Activated CD4-positive, alpha-beta T cell treated with anti-CD3 and anti-CD28 coated beads, Interleukin-2, Interleukin-4, amounts not matched to agents 100 ng/mL and 50 ng/mL, durations not matched to agents 16 hours and 8 hours (primary cell): ENCODE results near the gene AS3MT.
"Not testable (repeated sequence)": the region's sequence is repeated elsewhere in the genome, so short reads cannot be mapped to it uniquely, and the experiment has no call there.

Experiments used
- DNase-seq: peaks from one replicate; pipeline ENCODE4 v3.0.0-alpha.2; 2020; ENCODE audit warnings: low spot score

The AS3MT gene

DNA sequence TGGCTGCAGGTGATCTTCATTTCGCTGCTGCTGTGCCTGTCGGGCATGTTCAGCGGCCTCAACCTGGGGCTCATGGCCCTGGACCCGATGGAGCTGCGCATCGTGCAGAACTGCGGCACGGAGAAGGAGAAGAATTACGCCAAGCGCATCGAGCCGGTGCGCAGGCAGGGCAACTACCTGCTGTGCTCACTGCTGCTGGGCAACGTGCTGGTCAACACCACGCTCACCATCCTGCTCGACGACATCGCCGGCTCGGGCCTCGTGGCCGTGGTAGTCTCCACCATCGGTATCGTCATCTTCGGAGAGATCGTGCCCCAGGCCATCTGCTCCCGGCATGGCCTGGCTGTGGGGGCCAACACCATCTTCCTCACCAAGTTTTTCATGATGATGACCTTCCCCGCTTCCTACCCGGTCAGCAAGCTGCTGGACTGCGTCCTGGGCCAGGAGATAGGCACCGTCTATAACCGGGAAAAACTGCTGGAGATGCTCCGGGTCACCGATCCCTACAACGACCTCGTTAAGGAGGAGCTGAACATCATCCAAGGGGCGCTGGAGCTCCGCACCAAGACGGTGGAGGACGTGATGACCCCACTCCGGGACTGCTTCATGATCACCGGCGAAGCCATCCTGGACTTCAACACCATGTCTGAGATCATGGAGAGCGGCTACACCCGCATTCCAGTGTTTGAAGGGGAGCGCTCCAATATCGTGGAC is 50.1 kb downstream of the AS3MT start:
- no peak for DNase-seq

DNA sequence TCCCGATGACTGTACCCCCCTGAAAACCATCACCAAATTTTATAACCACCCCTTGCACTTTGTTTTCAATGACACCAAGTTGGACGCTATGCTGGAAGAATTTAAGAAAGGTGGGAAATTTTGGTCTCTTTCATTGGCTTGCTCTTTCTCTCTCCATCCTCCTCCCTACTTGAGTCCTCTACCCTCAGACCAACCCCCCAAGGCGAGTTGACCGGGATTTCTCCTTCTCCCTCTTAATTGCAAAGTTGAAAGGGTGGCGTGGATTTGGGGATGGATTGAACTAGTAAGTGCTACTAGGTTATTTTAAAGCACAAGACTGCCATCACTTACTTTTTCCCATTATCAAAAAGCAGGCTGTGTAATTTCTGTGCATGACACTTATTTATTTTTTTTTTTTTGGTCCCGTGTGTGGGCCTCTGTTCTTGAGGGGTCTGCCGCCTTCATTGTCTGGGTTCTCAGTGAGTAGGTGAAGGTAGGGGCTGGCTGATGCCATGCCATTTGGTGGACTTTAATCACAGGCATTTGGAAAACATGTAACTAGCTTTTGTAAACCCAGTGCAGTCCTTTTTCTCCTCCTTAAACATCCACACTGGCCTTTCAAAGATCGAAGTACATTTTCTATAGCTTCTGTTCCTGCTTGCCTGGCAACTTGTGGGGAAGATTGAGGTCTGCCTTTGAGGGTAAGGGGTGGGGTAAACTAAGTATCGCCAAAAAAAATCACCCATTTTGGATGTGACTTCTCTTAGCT is 50.9 kb downstream of the AS3MT start:
- no peak for DNase-seq

DNA sequence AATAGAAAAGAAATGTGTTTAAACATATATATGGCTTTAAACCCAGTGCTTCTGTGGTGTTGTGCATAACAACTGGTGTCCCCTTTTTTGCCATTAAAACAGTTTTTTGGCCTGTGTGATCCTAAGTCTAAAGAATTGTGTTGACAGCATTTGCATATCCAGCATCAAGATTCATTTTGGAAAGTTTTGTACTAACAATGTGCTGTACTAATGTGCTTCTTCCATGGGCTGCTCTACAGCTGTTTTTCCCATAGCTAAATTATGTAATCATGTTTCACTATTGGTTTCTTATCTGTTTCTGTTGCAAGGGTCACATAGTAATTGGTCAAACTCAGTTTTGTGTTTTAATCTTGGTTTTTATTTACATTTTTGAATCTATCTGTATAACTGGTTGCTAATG is 54.3 kb downstream of the AS3MT start:
- DNase-seq = no peak

DNA sequence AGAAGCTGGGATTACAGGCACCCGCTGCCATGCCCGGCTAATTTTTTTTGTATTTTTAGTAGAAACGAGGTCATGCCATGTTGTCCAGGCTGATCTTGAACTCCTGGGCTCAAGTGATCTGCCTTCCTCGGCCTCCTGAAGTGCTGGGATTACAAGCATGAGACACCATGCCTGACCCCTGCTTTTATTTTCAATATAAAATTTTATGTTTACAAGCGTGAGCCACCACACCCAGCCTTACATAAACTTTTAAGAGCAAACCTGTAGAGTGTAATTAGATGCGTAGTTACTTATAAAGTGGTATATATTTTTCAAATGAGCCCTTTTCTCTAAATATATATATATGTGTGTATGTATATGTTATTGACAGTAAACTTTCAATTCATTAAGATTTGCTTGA is 57.6 kb downstream of the AS3MT start:
- no peak for DNase-seq

DNA sequence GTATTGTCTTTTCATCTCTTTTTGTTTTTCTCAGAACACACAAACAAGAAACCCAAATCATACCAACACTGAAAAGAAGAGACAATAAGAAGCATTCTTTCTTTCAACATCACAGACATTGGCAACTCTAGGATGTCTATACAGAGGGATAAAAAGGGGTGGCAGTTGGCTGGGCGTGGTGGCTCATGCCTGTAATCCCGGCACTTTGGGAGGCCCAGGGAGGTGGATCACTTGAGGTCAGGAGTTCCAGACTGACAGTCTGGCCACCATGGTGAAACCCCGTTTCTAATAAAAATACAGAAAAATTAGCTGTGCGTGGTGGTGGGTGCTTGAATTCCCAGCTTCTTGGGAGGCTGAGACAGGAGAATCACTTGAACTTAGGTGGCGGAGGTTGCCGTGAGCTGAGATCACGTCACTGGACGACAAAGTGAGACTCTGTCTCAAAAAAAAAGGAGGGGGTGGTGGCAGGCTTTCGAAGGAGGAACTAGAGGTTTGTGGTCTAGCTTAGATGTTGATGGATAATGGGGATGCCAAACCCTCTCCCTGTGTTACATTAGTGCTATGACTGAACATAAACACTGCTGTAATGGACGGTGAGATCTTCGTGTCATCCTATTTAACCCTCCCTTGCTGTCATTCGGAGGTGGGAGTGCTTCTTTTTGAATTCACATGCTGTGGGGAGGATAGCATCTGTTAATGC is 58.2 kb downstream of the AS3MT start:
- DNase-seq = no peak

DNA sequence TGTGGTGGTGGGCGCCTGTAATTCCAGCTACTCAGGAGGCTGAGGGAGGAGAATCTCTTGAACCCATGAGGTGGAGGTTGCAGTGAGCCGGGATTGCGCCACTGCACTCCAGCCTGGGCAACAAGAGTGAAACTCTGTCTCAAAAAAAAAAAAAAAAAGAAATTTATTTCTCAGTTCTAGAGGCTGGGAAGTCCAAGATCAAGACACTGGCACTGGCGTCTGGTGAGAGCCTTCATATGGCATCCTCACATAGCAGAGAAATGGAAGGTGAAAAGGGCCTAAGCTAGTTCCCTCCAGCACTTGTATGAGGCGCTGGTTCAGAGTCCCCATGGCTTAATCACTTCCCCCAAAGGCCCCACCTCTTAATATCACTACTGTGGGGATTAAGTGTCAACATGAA is 59.2 kb downstream of the AS3MT start:
- DNase-seq = not testable (repeated sequence)

DNA sequence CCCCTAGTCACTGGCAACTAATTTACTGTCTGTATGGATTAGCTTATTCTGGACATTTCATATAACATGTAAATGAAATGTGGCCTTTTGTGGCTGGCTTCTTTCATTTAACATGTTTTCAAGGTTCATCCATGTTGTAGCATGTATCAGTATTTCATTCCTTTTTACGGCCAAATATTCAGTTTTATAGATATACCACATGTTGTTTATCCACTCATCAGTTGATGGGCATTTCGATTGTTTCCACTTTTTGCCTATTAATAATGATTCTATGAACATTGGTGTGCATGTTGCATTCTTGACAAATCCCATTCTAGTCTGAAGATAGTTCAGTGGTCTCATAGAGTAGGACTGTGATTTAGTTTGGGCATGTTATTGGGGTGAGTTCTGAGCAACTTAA is 61.5 kb downstream of the AS3MT start:
- DNase-seq = no peak

DNA sequence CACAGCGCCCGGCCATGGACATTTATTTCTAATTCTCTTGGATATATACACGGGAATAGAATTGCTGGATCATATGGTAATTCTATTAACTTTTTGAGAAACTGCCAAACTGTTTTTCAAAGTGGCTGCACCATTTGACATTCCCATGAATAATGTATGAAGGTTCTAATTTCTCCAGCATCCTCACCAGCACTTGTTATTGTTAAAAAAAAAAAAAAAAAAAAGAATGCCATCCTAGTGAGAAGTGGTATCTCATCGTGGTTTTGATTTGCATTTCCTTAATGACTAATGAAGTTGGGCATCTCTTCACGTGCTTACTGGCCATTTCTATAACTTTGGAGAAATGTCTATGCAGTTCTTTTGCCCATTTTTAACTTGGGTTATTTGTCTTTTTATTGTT is 62.4 kb downstream of the AS3MT start:
- DNase-seq = no peak

DNA sequence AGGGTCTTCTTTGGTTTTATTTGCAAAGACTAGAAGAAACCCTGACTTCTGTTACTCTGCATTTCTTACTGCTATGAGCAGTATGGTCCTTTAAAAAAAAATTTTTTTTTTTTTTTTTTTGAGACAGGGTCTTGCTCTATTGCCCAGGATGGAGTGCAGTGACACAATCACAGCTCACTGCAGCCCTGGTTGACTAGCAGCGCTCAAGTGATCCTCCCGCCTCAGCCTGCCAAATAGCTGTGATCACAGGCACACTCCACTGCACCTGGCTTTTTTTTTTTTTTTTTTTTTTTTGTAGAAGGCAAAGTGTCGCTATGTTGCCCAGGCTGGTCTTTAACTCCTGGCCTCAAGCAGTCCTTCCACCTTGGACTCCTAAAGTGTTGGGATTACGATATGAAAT is 66.2 kb downstream of the AS3MT start:
- DNase-seq = no peak

DNA sequence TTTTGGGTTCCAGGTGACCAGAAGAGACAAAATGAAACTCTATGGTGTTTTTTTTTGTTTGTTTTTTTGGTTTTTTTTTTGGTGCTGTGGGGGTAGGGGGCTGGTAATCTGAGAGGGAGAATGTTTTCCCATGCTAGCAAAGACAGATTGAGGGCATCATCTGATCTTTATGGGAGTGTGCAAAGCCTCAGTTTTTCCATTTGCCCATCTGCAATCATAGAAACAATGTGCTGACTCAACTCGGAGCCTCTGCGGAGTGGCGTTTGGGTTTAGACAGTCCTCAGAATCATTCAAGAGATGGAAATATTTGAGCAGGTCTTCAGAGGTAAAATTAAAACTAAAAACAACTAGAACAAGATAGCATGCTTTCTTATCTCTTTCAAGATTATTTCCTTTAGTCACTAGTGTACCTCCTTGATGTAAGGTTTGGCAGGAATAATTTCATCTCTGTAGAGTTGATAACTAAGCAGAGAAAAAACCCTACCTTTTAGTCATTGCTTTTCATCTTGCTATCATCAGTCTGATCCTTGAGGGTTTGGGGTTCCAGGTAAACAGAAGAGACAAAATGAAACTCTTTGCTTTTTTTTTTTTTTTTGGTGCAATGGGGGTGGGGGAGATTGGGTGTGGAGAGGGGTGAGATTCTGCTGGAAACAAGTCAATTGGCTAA is 66.8 kb downstream of the AS3MT start:
- DNase-seq = peak; percentile 46

DNA sequence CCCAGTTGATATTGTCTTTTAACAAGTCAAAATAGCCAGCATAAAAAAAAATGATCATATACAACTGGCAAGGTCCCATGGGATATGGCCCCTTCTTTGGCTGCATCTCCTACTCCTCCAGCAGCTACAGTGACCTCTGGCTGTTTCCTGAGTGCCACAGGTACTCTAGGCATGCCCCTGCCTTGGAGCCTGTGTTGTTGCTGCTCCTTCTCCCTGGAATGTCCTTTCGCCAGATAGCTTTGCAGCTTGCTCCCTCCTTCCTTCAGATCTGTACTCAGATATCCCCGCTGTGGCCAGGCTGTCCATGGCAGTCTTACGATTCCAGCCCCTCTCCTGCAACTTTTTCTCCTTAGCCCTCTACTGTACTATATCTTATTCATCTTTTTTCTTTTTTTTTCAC is 72.1 kb downstream of the AS3MT start:
- no peak for DNase-seq

DNA sequence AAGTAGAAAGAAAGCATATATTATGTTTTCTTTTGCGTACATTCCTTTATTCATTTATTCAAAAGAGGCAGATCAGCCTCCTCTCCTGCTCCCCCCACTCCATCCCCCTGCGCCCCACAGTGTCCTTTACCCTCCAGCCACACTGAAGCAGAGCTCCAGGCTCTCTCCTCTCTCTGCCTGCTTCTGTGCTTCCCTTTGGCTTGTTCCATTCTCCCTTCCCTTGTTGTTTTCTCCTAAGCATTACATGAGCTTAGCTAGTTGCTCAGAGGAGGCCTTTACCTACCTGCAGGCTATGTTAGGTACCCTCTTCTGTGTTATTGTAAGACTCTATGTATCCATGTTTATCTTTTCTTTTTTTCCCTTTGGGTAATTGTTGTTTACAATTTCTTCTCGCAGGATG is 76.2 kb downstream of the AS3MT start:
- DNase-seq = no peak

DNA sequence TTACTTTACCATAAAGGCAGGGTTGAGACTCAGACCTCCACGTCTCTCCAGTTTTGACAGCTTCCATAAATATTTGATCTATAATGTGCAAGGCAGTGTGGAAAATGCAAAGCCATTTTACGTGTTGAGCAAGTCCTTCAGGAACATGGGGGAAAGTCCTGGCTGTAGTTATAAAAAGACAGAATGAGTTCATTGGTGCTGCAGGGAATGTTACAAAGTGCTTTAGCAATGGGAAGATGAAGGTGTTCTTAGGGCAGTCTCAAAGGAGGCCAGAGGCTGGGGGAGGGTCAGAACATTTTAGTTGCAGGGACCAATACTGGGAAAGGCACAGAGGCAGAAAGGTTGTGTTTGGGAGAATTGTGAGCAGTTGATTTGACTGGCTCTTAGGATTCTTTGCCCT is 76.7 kb downstream of the AS3MT start:
- DNase-seq = no peak

DNA sequence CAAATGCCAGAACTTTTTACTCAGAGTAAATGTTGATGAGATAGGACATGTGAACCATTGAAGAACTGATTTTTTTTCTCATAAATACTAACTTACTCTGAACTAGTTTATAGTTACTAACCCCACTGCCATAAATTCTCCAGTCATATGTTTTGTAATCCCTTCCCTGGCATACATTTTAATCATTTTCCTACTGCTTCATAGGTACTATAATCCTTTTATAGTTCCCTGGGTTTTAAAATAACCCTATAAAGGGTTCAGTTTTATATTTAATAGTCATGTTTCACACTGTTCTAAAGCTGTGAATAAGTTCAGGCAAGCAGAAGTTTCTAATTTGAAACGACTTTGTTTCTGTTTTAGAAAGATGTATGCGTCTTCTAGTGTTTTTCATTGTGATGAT is 77.7 kb downstream of the AS3MT start:
- no peak for DNase-seq

DNA sequence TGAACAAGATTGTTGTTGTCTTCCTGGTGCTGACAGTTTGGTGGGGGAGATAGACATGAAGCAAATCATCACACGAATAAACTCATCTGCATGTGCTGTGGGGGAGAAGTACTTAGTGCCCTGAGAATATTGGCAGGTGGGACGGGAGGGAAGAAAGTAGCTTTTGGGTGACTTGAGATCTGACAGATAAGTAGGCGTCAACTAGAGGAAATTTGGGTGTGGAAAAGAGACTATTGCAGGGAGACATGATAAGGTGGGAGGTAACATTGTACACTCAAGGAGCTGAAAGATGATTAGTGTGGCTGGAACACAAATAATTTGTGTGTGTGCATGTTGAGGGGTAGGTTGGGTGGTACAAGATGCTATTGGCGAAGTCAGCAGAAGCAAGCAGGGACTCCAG is 78.9 kb downstream of the AS3MT start:
- DNase-seq = no peak

DNA sequence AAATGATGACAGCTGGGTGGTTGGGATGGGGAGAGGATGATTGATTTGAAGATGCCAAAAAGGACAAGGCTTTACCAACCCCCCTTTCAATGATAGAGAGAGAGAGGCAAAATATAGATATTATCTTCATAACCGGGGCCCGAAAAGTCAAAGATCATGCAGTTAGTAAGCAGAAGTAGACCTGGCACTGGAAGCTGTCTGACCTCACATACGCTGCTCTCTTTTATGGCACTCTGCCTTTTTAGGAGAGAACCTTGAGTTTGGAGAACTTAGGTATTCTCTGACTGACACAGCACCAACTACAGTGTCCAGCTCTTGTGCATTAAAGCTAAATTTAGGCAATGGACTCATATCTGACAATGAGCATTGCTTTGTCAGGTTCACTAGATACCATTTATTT is 79.5 kb downstream of the AS3MT start:
- DNase-seq = no peak

DNA sequence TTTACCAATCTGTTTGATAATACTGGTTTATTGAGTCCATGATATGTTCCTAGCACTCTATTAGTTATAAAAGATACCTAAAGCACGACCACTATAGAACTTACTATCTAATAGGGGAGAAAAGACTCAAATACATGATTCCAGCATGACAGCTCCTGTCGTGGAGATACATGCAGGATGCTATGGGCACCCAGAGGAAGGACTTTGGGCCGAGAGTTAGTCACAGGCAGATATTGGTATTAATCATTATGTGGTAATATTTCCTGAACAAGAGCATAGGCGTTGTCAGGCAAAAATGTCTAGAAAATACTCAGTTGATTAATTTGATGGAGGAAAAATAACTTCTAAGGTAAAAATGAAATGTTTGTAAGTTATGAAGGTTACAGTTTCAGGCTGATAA is 80.6 kb downstream of the AS3MT start:
- no peak for DNase-seq

DNA sequence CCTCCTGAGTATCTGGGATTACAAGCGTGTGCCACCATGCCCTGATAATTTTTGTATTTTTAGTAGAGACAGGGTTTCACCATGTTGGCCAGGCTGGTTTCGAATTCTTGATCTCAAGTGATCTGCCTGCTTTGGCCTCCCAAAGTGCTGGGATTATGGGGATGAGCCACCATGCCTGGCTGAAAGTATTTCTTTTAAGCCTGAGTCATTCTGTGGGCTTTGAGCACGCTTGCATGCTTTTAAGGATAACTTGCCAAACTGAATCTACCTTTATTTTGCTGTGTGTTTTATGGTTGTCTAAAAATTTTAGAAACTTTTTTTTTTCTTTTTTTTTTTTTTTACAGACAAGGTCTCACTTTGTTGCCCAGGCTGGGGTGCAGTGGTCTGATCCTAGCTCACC is 82.0 kb downstream of the AS3MT start:
- no peak for DNase-seq
